OCI-LY7 (cell line): Measurements from ENCODE around the gene CCNB2. TPM values are rescaled to one million over a fixed set of nuclear protein-coding genes. Genes with fewer than 3 reads are reported as not detected.
"Not testable (repeated sequence)": the region's sequence is repeated elsewhere in the genome, so short reads cannot be mapped to it uniquely, and the experiment has no call there.

Experiments
- BruUV-seq: library from RNA; stranded (reverse); fragments of 400-500 nt; replicated peaks from 2 replicates; lab custom pipeline; 2021; lab: Mats Ljungman, UMichigan
- CTCF ChIA-PET: fragments of 300-600 bp; sonication (Branson Sonifier 250); formaldehyde crosslinking; loops from one replicate; lab custom pipeline; 2022; ENCODE audit warnings: antibody characterized with exemption; ENCODE audit not compliant: unreplicated experiment; lab: Charles Lee
- POLR2A ChIA-PET: fragments of 300-600 bp; sonication (Branson Sonifier 250); formaldehyde crosslinking; loops from one replicate; lab custom pipeline; 2022; ENCODE audit warnings: antibody characterized with exemption; lab: Charles Lee
- DNase-seq: peaks from one replicate; pipeline ENCODE4 v3.0.0-alpha.2; 2015; ENCODE audit warnings: low spot score
- H2AFZ ChIP-seq: fragments of 200-600 bp; sonication (generic), shearing (Covaris generic); 2 replicates; pipeline ENCODE4 v1.6.1; 2014; ENCODE audit warnings: mild to moderate bottlenecking, antibody characterized with exemption, low read length, moderate library complexity
- H3K27ac ChIP-seq: fragments of 200-600 bp; sonication (generic); 2 replicates; pipeline ENCODE4 v1.5.1; 2014; ENCODE audit warnings: mixed run types, low read depth, mild to moderate bottlenecking, moderate library complexity, low read length, inconsistent platforms; ENCODE audit not compliant: poor library complexity, severe bottlenecking
- H3K36me3 ChIP-seq: fragments of 200-600 bp; sonication (generic); 2 replicates; pipeline ENCODE4 v1.6.1; 2014; ENCODE audit warnings: mild to moderate bottlenecking, antibody characterized with exemption, low read length, moderate library complexity, mixed read lengths; ENCODE audit not compliant: insufficient read depth
- H3K4me1 ChIP-seq: fragments of 200-600 bp; sonication (generic); 2 replicates; pipeline ENCODE4 v1.5.1; 2014; ENCODE audit warnings: mild to moderate bottlenecking, low read length; ENCODE audit not compliant: insufficient read depth, poor library complexity, severe bottlenecking
- H3K4me2 ChIP-seq: fragments of 200-600 bp; sonication (generic); 2 replicates; pipeline ENCODE4 v1.6.1; 2014; ENCODE audit warnings: mild to moderate bottlenecking, low read length
- H3K4me3 ChIP-seq: fragments of 200-600 bp; sonication (generic); 2 replicates; pipeline ENCODE4 v1.5.1; 2014; ENCODE audit warnings: mild to moderate bottlenecking, low read depth, low read length; ENCODE audit not compliant: poor library complexity, severe bottlenecking
- H3K79me2 ChIP-seq: fragments of 200-600 bp; sonication (generic); 2 replicates; pipeline ENCODE4 v1.6.1; 2016; ENCODE audit warnings: low read depth, mild to moderate bottlenecking, low read length, moderate library complexity, mixed read lengths; ENCODE audit not compliant: insufficient read depth
- H3K9me2 ChIP-seq: fragments of 200-600 bp; sonication (generic); 2 replicates; pipeline ENCODE4 v1.6.1; 2016; ENCODE audit warnings: mild to moderate bottlenecking, low read length, mixed read lengths; ENCODE audit not compliant: insufficient read depth
- H3K9me3 ChIP-seq: fragments of 200-600 bp; sonication (generic); 2 replicates; pipeline ENCODE4 v1.6.1; 2014; ENCODE audit warnings: mild to moderate bottlenecking, mixed run types, low read length, mixed read lengths
- H4K20me1 ChIP-seq: fragments of 200-600 bp; sonication (generic); 2 replicates; pipeline ENCODE4 v1.6.1; 2014; ENCODE audit warnings: mild to moderate bottlenecking, antibody characterized with exemption, low read length, moderate library complexity, mixed read lengths; ENCODE audit not compliant: insufficient read depth
- EZH2phosphoT487 ChIP-seq: fragments of 200-600 bp; sonication (generic); IDR thresholded peaks from 2 replicates; pipeline ENCODE4 v1.6.1; 2018; ENCODE audit warnings: low read depth, borderline replicate concordance, mild to moderate bottlenecking, mixed run types, antibody characterized with exemption, low read length, moderate library complexity, mixed read lengths
- intact Hi-C: fragments of 100-400 bp; cut with micrococcal nuclease; formaldehyde crosslinking; loops from one replicate; pipeline ENCODE4 v1.10.0; 2022; ENCODE audit not compliant: unreplicated experiment
- total RNA-seq, 2 experiments: library from RNA; depleted of rRNA in 1 of 2; stranded (reverse); fragments of >200 nt in 1 of 2; shearing (Covaris generic) in 1 of 2; gene quantifications; 2 replicates each; pipeline ENCODE4 v1.2.3, GENCODE V29; 2014 to 2022
- TF ChIP-seq, protein P1 (sequence below): fragments of 200-600 bp; sonication (generic); conservative IDR thresholded peaks from 2 replicates; pipeline ENCODE4 v1.5.1; 2014; ENCODE audit warnings: mild to moderate bottlenecking, antibody characterized with exemption, low read length, moderate library complexity, mixed read lengths

CCNB2 gene
- total RNA-seq, 2 experiments from 2014 or later: 93.9 to 128 TPM

DNA sequence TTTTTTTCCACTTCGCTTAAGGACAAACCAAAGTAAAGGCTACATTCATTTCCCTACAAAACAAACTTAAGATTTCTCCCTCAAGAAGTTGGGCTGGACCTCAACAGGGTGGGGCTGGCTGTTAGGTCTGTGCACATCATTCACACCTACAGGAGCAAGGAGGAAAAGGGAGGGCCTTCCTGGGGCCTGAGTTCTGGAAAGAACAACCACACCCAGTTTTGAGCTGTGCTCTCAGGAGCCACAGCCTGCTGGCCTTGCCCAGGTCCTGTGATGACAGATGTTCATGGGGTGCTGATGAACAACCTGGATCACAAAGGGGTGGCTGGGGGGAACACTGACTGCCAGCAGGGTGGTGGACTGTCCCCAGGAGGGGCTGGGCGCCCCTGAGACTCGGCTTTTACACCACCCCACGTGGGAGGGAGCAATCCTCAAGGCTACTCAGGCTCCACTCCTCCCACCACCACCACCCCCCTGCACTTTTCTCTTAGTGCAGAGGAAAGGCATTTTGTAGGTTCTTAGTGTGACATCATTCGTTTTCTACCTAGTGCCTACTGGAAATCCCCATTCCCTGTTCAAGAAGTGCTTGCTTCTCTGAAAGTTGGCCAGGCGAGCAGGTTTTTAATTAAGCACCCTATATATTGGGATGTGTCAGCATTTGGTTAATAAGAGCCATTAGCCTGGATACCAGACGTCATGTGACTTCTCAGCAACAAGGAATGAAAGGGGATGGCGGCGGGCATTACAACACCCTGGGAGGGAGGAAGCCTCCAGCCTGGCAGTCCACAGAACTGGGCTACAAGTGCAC is 35.7 kb downstream of the CCNB2 start:
- peaks cover 69% of the 10 kb centered on the region for H3K36me3 ChIP-seq
- ChIA-PET CTCF (no interaction called here), POLR2A (no interaction called here)
- no peaks in the 10 kb centered on the region for H3K4me1 ChIP-seq
- no peak overlapping the region for H2AFZ ChIP-seq
- no TSS peak for BruUV-seq
- no peak overlapping the region for H3K4me3 ChIP-seq
- no peaks in the 10 kb centered on the region for H3K79me2 ChIP-seq
- H4K20me1 ChIP-seq: no peaks in the 10 kb centered on the region
- H3K27ac ChIP-seq: no peak overlapping the region
- H3K9me2 ChIP-seq: no peaks in the 10 kb centered on the region
- intact Hi-C loops: no loop called here
- H3K4me2 ChIP-seq: no peak overlapping the region
- H3K9me3 ChIP-seq: no peaks in the 10 kb centered on the region
- TF ChIP-seq EZH2phosphoT487: no peak
- TF ChIP-seq, protein P1, sequence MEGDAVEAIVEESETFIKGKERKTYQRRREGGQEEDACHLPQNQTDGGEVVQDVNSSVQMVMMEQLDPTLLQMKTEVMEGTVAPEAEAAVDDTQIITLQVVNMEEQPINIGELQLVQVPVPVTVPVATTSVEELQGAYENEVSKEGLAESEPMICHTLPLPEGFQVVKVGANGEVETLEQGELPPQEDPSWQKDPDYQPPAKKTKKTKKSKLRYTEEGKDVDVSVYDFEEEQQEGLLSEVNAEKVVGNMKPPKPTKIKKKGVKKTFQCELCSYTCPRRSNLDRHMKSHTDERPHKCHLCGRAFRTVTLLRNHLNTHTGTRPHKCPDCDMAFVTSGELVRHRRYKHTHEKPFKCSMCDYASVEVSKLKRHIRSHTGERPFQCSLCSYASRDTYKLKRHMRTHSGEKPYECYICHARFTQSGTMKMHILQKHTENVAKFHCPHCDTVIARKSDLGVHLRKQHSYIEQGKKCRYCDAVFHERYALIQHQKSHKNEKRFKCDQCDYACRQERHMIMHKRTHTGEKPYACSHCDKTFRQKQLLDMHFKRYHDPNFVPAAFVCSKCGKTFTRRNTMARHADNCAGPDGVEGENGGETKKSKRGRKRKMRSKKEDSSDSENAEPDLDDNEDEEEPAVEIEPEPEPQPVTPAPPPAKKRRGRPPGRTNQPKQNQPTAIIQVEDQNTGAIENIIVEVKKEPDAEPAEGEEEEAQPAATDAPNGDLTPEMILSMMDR: no peak
- DNase-seq: no peak

DNA sequence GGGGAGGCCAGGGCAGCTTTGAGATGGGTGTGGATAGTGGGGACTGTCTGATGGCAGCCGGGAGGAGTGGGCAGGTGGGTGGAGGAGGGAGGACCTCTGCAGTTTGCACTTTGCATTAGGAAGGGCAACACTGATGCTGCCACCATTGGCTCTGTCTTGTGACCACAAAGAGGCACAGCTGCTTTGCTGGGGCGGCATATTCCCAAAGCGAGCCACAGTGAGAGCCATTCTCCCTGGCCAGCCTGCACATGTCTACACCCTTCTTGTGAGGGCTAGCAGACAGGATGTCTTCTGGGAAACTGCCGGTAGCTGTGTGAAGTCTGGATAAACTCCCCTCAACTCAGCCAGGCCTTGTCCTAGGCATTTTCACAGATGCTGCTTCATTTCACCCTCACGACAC is 38.3 kb downstream of the CCNB2 start:
- no peak for TF ChIP-seq EZH2phosphoT487
- TF ChIP-seq, protein P1: no peak
- Histone ChIP-seq H3K4me3 (no peak overlapping the region), H3K9me3 (no peaks in the 10 kb centered on the region), H3K9me2 (no peaks in the 10 kb centered on the region), H3K79me2 (no peaks in the 10 kb centered on the region), H3K4me1 (no peaks in the 10 kb centered on the region), H2AFZ (no peak overlapping the region), H3K36me3 (peaks cover 45% of the 10 kb centered on the region), H3K27ac (no peak overlapping the region), H3K4me2 (no peak overlapping the region), H4K20me1 (no peaks in the 10 kb centered on the region)
- intact Hi-C loops: no loop called here
- DNase-seq: no peak
- no TSS peak for BruUV-seq
- ChIA-PET POLR2A (no interaction called here), CTCF (no interaction called here)

DNA sequence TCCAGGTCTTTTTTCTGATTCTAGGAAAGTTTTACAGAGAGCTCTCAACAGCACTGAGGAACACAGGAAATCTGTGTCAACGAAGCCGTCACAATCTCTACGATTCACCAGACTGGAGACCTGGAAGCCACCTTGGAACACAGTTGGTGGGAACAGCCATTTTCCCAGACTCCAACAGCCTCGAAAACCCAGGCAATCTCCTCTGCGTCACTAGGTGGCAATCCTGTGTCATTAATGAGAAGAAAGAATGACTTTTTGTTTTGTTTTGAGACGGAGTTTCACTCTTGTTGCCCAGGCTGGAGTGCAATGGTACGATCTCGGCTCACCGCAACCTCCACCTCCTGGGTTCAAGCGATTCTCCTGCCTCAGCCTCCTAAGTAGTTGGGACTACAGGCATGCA is 39.6 kb downstream of the CCNB2 start:
- H3K4me2 ChIP-seq, BruUV-seq, H3K27ac ChIP-seq, H2AFZ ChIP-seq, intact Hi-C loops, H3K4me1 ChIP-seq, DNase-seq, H4K20me1 ChIP-seq, H3K9me3 ChIP-seq, H3K9me2 ChIP-seq, CTCF ChIA-PET, POLR2A ChIA-PET, H3K4me3 ChIP-seq, H3K79me2 ChIP-seq: not testable (repeated sequence)
- peaks cover 32% of the 10 kb centered on the region for H3K36me3 ChIP-seq
- TF ChIP-seq, protein P1: peak; percentile 29; the same call in 1 of the 2 replicates
